Glutamatergic neuron (in vitro differentiated cells): ENCODE results near the gene CATSPERB. TPM values are rescaled to one million over a fixed set of nuclear protein-coding genes. Genes with fewer than 3 reads are reported as not detected.
"Not testable (repeated sequence)": the region's sequence is repeated elsewhere in the genome, so short reads cannot be mapped to it uniquely, and the experiment has no call there.

Experiments
- DNase-seq: peaks from one replicate; pipeline ENCODE4 v3.0.0; 2022
- H3K27ac Mint-ChIP-seq: one replicate; pipeline ENCODE4 v1.8.0; 2020; ENCODE audit warnings: mild to moderate bottlenecking, mixed read lengths, inconsistent platforms; ENCODE audit not compliant: unreplicated experiment
- H3K27me3 Mint-ChIP-seq: one replicate; pipeline ENCODE4 v1.8.0; 2020; ENCODE audit warnings: mild to moderate bottlenecking, moderate library complexity, mixed read lengths, inconsistent platforms; ENCODE audit not compliant: unreplicated experiment
- H3K36me3 Mint-ChIP-seq: one replicate; pipeline ENCODE4 v1.8.0; 2020; ENCODE audit warnings: mild to moderate bottlenecking, mixed read lengths, inconsistent platforms; ENCODE audit not compliant: unreplicated experiment
- H3K4me1 Mint-ChIP-seq: one replicate; pipeline ENCODE4 v1.8.0; 2020; ENCODE audit warnings: mild to moderate bottlenecking, low read depth, mixed read lengths, inconsistent platforms; ENCODE audit not compliant: unreplicated experiment
- H3K4me3 Mint-ChIP-seq: one replicate; pipeline ENCODE4 v1.8.0; 2020; ENCODE audit warnings: mild to moderate bottlenecking, mixed read lengths, inconsistent platforms; ENCODE audit not compliant: unreplicated experiment
- H3K9me3 Mint-ChIP-seq: one replicate; pipeline ENCODE4 v1.8.0; 2020; ENCODE audit warnings: mild to moderate bottlenecking, moderate library complexity, mixed read lengths, inconsistent platforms; ENCODE audit not compliant: unreplicated experiment
- CTCF ChIP-seq: fragments of 200-600 bp; sonication (generic); IDR thresholded peaks from one replicate; pipeline ENCODE4 v1.5.0; 2021; ENCODE audit not compliant: partially characterized antibody, unreplicated experiment
- total RNA-seq: library from RNA; stranded (reverse); fragmentation: NEBNext Ultra II Directional; extraction: Animal tissue kit (Norgen Biotek cat#: 25700); gene quantifications from one replicate; pipeline ENCODE4 v1.2.1, GENCODE V29; 2021; ENCODE audit not compliant: unreplicated experiment

Gene CATSPERB
- total RNA-seq, 1 donor from 2014 or later: not detected

- Mint-ChIP-seq H3K27me3 (no peaks in the 10 kb centered on the region), H3K4me3 (no peak overlapping the region), H3K27ac (no peak overlapping the region), H3K9me3 (no peaks in the 10 kb centered on the region), H3K36me3 (no peaks in the 10 kb centered on the region), H3K4me1 (no peaks in the 10 kb centered on the region)
- DNase-seq: no peak
- no peak for TF ChIP-seq CTCF
Observed at GRCh38 chr14:91548108-91548507, 183.8 kb downstream of the CATSPERB start.

GRCh38 chr14:91545946-91546716, 185.8 kb downstream of the CATSPERB start:
- DNase-seq: no peak
- no peaks in the 10 kb centered on the region for H3K27me3 Mint-ChIP-seq
- no peaks in the 10 kb centered on the region for H3K36me3 Mint-ChIP-seq
- no peaks in the 10 kb centered on the region for H3K4me1 Mint-ChIP-seq
- H3K9me3 Mint-ChIP-seq: no peaks in the 10 kb centered on the region
- no peak overlapping the region for H3K27ac Mint-ChIP-seq
- H3K4me3 Mint-ChIP-seq: no peak overlapping the region
- no peak for TF ChIP-seq CTCF

- no peak for DNase-seq
- no peak for TF ChIP-seq CTCF
Observed at GRCh38 chr14:91545204-91545603, 186.7 kb downstream of the CATSPERB start.

GRCh38 chr14:91536327-91536726, 195.6 kb downstream of the CATSPERB start:
- peaks cover 9% of the 10 kb centered on the region for H3K9me3 Mint-ChIP-seq
- H3K27me3 Mint-ChIP-seq: peaks cover 1% of the 10 kb centered on the region
- H3K27ac Mint-ChIP-seq: no peak overlapping the region
- H3K4me3 Mint-ChIP-seq: no peak overlapping the region
- DNase-seq: no peak
- H3K4me1 Mint-ChIP-seq: no peaks in the 10 kb centered on the region
- H3K36me3 Mint-ChIP-seq: peaks cover 7% of the 10 kb centered on the region
- no peak for TF ChIP-seq CTCF

More at GRCh38 chr14:91545204-91545603, 186.7 kb downstream of the CATSPERB start:
- Mint-ChIP-seq H3K9me3 (peaks cover 4% of the 10 kb centered on the region), H3K4me3 (no peak overlapping the region), H3K27ac (no peak overlapping the region), H3K4me1 (no peaks in the 10 kb centered on the region), H3K36me3 (no peaks in the 10 kb centered on the region), H3K27me3 (no peaks in the 10 kb centered on the region)

- not testable (repeated sequence) for H3K4me3 Mint-ChIP-seq, H3K4me1 Mint-ChIP-seq, H3K27ac Mint-ChIP-seq, H3K36me3 Mint-ChIP-seq, H3K27me3 Mint-ChIP-seq, H3K9me3 Mint-ChIP-seq, DNase-seq
Observed at GRCh38 chr14:91534059-91534458, 197.8 kb downstream of the CATSPERB start.
